Activated T-cell treated with anti-CD3 and anti-CD28 coated beads for 48 hours (primary cell): ENCODE measurements around the gene CIC.

Experiments used
- DNase-seq: peaks from one replicate; pipeline ENCODE4 v3.0.0-alpha.2; 2020; ENCODE audit warnings: low read depth

Gene CIC

DNA sequence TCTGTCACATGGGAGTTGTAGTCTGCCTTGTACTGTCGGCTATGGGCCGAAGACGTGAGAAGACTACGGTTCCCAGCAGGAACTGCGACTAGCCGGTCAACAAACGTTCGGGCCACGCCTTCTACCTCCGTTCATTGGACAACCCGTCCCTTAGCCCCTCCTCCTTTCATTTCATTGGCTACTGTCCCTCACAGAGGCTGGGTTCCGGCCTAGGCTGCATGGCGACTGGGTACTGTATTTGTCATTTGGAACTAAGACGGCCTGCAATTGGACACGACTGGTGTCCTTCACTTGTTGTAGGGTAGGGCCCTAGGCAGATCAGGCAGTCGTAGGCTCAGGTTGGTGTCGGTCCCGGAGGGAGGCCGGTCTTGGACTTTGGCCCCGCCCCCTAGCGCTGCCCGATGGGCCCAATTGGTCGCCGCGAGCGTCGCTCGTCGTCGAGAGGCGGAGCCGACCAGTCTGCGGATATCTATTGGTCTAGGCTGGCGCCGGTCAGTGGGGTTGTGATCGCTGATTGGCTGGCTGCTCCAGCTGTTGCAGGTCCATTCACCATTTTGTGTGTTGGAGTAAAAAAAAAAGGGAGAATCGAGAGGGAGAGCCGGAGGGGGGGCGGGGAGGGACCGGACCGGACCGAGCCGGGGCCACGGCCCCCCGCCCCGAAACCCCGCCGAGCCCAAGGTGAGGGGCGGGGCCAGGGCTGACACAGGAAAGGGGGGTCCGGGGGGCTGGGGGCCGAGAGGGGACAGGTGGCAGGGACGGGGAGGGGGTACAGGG, at the start of gene CIC:
TSS of gene CIC (plus strand) at position 549 of the 774 bp plus-strand sequence. CDS start 2,532 bp downstream, outside the sequence.
- DNase-seq, result peak; percentile 99

DNA sequence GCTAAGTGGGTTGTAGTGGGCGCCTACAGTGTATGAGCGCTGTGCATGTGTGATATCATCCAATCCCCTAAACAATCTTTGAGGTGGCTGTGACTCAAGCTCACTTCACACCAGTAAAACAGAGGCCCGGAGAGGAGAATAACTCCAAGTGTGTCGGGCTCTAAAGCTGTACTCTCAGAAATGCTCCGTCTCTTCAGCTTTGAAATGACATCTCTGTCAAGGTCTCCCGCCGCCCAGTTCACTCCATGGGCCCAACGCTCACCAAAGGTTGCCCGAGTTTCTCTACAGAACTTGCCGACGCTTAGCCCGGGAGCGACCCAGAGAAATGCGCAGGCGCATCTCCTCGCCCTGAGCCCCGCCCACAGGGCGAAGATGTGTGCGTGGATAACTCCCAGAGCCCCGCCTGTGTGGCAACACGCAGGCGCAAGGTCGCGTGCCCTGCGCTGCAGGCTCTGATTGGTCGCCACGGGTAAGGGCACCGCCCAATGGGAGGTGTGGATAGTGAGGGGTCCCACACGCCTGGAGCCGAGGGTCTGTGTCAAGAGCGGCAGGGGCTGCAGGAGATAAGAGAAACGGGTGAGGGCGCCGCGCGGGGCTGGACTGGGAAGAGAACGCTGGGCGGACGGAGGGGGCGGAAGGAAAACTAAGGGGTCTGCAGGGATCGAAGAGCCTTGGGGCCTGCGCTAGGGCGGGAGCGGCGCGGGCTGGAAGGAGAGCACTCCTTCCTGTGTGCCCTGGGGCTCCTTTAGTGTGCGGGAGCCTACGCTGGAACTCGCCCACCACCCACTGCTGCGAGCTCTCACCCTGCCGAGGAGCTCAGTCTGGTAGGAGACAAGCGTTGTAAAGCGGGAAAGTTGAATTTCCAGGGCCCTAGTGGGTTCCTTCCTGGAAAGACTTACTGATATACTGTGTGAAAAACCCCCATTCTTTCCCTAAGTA, 49.0 kb upstream of the CIC start, which contains the start of gene ZNF526:
TSS of gene ZNF526 (plus strand) at position 501 of the 939 bp plus-strand sequence. CDS start 4,092 bp downstream, outside the sequence.
- peak; percentile 96 for DNase-seq

DNA sequence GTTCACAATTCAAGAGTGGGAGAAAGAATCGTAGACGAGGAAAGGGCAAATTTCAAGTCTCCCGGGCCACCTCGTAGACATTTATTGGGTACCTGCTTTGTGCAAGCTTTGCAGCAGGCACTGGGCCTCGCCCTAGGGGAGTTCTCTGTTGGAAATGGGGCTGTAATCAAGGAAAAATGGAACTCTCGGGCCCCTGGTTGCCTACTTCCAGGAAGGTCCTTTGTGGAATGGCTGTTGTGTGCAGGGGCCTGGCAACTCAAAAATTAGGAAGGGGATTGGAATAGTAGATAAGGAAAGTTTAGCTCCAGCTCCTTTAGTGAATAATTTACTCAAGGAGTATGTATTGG, 48.3 kb upstream of the CIC start:
- no peak for DNase-seq

DNA sequence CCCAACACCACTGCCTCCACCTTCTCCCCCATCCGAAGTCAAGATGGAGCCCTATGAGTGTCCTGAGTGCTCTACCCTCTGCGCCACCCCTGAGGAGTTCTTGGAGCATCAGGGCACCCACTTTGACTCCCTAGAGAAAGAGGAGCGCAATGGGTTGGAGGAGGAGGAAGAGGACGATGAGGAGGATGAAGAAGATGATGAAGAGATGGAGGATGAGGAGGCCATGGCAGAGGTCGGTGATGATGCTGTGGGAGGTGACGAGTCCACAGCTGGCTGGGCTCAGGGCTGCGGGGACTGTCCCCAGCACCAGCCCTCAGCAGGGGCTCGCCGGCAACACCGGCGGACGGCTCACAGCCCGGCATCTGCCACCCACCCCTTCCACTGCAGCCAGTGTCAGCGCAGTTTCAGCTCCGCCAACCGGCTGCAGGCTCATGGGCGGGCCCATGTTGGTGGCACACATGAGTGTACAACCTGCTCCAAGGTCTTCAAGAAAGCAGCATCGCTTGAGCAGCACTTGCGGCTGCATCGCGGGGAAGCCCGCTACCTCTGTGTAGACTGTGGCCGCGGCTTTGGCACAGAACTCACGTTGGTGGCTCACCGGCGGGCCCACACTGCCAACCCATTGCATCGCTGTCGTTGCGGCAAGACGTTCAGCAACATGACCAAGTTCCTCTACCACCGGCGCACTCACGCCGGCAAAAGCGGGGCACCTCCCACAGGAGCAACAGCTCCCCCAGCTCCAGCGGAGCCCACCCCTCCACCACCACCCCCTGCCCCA, 43.9 kb upstream of the CIC start:
- no peak for DNase-seq

DNA sequence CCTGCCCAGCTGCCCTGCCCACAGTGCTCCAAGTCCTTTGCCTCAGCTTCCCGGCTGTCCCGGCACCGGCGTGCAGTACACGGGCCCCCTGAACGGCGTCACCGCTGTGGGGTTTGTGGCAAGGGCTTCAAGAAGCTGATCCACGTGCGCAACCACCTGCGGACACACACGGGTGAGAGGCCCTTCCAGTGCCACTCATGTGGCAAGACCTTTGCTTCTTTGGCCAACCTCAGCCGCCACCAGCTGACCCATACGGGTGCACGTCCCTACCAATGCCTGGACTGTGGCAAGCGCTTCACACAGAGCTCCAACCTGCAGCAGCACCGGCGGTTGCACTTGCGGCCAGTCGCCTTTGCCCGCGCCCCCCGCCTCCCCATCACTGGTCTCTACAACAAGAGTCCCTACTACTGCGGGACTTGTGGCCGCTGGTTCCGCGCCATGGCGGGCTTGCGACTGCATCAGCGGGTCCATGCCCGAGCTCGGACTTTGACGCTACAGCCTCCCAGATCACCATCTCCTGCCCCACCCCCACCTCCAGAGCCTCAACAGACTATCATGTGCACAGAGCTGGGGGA, 43.2 kb upstream of the CIC start:
- no peak for DNase-seq

DNA sequence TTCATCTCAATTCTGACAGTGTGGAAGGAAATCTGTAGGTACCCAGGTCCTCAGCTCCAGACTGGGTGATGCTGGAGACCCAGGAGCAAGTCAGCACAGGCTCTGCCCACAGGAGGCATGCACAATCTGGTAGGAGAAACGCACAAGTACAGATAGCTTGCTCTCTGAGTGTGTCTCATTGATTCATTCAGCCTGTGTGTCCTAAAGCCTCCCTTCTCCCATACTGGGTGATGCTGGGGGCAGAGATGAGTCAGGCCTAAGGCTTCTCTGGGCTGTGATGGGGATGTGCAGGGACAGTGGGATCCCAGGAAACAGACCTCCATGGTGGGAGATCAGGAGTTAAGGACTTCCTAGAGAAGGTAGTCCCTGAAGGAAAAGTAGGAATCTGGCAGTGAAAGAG, 42.2 kb upstream of the CIC start:
- no peak for DNase-seq

DNA sequence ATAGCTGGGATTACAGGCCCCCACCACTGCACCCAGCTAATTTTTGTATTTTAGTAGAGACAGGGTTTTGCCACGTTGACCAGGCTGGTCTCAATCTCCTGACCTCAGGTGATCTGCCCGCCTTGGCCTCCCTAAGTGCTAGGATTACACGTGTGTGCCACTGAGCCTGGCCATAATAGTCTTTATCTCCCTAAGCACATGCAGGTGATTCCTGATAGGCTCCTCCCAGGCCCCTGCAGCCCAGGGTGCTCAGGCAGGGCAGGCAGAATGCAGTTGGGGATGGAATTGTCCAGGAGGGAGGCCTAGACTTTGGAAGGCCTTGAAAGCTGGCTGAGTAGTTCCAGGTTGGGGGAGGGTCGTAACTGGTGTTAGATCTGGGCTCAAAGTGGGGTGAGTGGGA, 40.4 kb upstream of the CIC start:
- DNase-seq, result no peak

DNA sequence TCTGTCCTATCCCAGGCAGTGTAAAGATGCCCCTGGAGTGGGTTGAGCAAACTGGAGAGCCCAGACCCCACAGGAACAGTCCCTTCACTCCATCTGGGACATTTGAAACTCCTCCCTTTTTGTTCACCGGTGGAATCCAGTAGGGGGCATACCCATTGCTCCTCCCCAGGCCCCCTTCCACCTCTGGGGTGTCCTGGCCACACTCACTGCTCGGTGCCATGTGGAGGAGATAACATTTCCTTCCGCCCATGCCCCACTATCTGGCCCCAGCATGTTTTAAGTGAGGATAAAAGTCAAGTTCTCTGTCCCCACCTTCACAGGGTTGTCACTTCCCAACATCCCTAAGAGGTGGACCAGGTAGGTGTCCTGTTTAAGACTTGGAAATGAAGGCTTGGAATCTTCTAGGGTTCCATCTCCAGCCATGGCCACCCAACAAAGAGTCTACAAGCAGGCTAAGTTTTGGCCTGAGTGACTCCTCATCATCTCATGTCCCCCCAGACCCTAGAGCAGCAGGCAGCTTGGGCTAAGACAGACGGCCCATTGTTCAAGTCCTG, 39.7 kb upstream of the CIC start:
- no peak for DNase-seq

DNA sequence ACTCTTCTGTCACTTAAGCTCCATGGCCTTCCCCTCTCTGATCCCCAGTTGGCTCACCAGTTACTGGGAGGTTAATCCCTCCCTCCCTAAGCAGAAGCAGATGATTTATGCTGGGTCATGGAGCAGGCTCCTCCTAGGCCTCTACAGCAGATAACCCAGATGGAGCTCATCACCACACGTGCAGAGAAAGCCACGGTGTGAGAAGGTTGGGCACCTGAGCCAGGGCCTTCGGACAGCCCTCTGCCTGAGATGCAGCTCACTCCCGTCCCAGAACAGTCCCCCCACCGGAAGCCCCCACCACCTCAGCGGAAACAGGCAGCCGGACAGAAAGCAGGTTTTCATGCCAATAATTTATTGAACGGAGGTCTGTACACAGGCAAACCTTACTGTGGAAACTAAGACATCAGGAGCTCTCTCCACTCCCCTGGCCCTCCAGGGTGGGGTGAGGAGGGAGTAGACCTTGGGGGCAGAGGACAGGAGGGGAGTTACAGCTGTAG, 39.1 kb upstream of the CIC start:
- DNase-seq, result no peak

DNA sequence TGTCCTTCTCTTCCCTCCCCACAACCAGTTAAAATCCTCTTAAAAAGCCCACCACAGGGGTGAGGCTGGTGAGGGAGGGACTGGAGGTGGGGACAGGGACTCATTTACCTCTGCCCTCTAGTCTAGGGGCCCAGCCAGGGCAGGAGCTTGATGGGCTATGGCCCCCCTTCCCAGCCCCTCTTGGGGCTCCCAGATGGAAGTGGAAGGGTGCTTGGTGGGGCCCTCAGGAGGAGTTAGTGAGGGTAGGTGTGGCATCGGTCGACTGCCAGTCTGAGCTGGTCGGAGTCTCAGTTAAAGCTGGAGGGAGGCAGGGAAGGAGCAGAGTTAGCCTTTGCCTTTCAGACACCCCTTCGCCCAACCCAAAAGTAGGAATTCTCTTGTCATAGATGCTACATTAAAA, 38.5 kb upstream of the CIC start:
- no peak for DNase-seq

DNA sequence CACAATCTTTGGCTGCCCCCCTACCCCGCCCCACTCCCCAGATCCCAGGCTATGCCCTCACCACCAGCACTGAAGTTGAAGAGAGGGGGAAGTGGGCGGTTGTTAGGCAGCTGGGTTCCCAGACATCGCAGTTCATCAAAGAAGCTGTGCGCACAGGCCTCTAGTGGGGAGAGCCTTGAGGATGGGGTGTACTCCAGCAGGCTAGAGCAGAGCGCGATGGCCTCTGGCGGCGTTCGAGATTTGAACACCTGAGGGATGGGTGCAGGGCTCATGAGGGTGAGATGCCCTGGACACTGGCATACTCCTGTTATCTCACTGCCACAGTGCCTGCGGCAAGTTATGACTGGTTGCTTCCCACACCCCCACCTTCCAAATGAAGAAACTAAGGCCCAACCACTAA, 36.6 kb upstream of the CIC start:
- DNase-seq, result no peak

DNA sequence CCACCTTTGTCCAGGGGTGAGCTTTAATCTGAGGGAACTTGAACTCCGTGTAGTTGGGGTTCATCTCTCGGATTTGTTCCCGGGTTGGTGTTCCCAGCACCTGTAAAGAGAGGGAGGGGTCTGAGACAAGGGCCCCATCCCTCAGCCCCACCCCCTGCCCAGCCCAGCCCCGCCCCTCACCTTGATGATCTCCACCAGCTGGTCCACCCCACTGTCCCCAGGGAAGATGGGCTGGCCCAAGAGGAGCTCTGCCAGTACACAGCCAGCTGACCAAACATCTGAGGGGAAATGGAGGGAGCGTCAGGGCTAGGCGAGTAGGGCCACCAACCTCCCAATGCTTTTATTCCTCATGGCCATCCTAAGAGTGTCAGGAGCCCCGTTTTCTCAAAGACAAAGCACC, 35.9 kb upstream of the CIC start:
- DNase-seq, result no peak

DNA sequence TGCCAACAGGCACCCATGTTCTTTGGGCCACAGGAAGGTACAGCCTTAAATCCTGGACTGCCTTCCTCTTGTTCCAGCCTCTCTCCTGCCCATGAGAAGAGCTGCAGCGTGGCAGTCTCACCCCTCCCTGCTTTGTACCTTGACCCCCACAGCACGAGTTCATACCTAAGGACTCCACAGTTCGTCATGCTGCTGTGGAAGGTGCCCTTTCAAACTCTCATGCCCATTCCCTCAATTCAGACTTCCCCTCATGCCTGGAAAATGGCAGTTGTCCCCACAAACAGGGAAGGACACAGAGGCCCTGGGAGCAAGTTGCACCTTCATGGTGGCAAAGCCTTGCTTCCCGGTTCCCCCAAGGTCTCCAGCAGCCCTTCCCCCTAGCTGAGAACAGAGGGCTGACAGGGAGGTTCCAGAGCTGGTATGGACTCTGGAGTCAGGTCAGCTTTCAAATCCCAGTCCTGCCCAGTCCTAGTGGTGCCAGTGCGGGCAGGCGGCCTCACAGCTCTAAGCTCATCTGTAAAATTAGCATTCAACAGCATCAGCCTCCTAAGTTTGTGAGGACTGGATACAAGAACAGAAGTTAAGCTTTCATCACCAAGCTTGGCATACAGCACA, 35.3 kb upstream of the CIC start:
- no peak for DNase-seq

DNA sequence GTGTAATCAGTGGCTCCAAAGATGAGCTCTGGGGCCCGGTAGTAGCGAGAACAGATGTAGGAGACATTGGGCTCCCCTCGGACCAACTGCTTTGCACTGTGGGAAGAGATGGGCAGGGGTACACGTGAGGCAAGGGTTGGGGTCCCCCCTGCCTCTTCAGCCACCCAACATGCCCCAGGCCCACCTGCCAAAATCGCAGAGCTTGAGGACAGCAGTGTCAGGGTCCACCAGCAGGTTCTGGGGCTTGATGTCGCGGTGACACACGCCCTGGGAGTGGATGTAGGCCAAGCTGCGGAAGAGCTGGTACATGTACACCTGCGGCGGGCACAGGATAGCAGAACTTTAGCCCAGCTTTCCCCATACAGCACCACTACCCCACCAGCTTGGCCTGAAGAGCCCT, 34.7 kb upstream of the CIC start:
- no peak for DNase-seq

DNA sequence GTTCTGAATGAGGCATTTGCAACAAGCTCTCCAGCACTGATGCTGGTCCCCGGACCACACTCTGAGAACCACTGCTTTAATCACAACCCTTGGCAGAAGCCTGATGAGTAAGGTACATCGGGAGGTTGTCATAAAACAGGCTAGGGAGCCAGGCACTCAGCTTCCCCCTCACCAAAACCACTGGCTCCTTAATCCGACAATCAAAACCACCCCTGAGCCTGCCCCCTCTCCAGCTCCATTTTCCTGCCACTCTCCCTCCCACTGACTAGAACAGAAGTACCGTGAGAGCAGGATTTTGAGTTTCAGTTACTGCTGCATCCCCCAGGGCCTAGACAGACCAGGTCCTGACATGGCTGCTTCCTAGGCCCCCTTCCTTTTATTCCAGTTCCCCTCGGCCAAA, 33.9 kb upstream of the CIC start:
- DNase-seq, result no peak

DNA sequence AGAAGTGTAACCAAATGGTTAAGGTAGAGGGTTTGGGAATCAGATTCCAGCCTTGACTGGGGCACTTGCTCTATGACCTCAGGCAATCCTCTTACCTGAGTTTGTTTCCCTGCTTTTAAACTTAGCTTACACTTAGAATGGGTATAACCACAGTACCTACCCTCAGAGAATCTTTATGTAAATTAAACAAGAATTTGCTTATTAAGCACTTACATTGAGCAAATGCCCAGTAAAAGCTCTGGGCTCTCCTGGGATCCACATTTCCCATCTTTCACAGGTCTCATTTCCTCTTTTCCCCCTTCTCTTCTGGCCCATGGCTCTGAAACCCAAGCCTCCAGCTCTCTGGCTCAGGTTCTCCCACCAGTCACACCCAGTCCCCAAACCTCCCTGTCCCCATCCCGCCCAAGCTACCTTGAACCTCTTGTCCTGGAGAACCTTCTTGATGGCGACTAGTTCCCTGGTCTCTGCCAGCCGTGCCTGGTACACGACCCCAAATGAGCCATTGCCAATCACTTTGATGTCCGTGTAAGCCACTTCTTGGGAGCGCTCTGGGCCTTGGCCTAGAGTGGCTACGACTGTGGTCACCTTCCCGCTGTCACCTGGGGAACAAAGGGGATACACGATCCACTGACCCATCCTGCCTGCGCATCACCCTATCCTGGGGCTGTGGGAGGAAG, 29.4 kb upstream of the CIC start:
- no peak for DNase-seq

DNA sequence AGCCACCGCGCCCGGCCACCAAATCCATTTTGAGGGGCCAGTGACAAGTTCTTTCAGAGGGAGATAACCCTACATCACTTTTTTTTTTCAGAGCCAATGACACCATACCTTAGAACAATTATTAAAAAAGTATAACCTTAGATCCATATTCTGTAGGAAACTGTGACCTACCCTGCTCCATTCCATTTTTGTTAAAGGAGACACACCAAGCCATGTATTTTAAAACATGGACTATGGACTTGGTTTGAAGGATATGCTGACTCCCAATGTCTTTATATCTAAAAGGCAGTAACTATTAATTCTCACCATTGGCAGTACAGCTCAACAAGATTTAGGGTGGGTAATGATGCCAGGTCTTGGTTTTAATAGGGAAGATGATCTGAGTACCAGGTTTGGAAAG, 27.8 kb upstream of the CIC start:
- DNase-seq, result no peak

DNA sequence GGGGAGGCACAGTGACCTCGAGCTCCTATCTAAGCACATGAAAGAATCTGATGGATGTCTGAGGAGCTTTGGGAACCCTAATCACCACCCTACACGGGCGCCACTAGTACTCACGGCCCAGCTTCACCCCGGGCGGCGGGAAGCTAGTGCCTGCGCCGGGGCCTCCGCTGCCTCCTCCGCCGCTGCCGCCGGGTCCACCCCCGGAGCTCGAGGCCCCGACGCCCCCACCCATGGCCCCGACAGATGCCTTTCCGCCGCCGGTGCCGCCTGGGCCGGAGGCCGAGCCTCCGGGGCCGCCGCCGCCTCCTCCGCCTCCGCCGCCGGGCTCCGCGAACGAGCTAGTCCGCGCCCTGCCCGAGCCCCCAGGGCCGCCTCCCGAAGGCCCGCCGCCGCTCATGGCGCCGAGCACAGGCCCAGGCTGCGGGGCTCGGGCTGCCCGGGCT, 27.0 kb upstream of the CIC start:
- DNase-seq, result no peak

DNA sequence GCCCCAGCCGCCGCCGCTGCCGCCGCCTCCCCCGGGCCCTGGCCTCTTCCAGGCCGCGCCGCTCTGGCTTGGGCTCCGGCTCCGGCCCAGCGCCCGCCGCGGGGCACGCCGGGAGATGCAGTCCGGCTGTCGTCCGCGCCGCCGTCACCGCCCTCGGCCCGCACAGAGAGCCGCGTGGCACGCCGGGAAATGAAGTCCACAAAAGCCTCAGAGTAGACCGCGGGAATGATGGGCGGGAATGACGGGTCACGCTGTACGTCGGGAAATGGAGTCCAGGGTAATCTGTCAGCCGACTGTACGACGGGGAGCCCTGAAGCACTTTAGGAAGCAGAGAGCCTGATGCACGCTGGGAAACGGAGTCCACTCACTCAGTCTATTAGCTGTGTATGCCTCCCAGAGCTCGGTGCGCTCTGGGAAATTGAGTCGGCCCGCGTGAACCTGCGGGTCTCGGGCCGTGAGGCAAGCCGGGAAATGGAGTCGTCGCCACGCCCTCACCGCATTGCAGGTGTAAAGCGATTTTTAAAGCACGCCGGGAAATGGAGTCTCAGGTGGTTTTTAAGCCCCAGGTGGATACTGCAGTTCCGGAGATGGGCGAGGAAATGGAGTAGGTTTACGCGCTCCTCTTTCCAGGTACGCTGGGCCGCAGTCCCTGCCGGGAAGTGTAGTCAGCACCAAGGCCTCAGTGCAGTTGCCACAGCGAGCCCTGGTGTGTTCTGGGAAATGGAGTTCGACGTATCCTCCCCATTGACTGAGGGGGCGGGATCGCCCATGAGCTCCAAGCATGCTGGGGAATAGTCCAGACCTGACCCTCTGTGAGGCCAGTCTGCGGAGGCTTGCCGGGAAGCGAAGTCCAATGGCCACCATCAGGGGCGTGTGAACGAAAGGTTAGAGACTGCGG, 26.3 kb upstream of the CIC start, which contains the start of gene GSK3A:
TSS of gene GSK3A (minus strand) at position 91 of the 898 bp plus-strand sequence. CDS start 137 bp downstream, outside the sequence.
- peak; percentile 94 for DNase-seq
